ENCODE measurements around the gene EIF3I.

DNA sequence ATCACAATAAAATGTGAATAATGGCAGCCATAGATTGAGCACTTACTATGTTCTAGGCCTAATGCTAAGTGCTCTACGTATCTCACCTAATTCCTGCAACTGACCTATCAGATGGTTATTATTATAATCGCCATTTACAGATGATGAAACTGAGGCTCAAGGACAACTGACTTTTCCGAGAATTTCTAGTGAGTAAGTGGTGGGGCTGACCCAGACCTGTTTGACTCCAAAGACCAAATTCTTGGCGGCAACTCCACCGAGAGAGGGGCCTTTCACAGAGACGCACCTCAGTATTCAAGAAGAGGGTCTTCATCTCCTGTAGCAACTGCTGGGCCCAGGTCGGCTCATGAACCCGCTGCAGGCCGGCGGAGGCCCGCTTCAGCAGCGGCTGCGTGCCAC, 627 bp upstream of the EIF3I start:
- TF ChIP-seq, protein P1, sequence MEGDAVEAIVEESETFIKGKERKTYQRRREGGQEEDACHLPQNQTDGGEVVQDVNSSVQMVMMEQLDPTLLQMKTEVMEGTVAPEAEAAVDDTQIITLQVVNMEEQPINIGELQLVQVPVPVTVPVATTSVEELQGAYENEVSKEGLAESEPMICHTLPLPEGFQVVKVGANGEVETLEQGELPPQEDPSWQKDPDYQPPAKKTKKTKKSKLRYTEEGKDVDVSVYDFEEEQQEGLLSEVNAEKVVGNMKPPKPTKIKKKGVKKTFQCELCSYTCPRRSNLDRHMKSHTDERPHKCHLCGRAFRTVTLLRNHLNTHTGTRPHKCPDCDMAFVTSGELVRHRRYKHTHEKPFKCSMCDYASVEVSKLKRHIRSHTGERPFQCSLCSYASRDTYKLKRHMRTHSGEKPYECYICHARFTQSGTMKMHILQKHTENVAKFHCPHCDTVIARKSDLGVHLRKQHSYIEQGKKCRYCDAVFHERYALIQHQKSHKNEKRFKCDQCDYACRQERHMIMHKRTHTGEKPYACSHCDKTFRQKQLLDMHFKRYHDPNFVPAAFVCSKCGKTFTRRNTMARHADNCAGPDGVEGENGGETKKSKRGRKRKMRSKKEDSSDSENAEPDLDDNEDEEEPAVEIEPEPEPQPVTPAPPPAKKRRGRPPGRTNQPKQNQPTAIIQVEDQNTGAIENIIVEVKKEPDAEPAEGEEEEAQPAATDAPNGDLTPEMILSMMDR (IDR thresholded peaks at IDR 0.05; ENCODE audit: low read length): no peak
- no peak for TF ChIP-seq EZH2 (IDR thresholded peaks at IDR 0.05; ENCODE audit: borderline replicate concordance, low read length)

Measured in OCI-LY1 (cell line).